CD4-positive, alpha-beta T cell treated with Interleukin-21 for 1 hour (primary cell): ENCODE results near the gene FGF14.
"Not testable (repeated sequence)": the region's sequence is repeated elsewhere in the genome, so short reads cannot be mapped to it uniquely, and the experiment has no call there.

ENCODE experiments used
- DNase-seq: peaks from one replicate; pipeline ENCODE4 v3.0.0-alpha.2; 2020

FGF14 gene

DNA sequence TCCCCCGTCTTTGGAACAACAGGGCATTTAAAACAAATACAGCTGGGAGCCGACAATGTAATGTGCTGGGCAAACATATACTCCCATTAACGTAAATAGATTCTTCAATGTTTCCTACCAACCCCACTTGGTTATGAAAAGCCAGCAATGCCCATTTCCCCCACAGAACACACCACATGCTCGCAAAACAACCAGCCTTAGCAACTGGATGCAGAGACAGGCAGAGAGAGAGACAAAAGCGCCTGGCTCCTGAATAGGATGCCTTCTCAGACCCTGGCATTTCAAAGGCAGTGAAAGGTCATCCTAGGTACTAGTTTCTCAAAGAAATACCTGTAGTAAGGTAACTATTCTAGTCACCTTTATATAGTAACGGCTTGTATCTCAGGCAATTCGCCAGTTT, 486.5 kb downstream of the FGF14 start:
- DNase-seq = no peak

DNA sequence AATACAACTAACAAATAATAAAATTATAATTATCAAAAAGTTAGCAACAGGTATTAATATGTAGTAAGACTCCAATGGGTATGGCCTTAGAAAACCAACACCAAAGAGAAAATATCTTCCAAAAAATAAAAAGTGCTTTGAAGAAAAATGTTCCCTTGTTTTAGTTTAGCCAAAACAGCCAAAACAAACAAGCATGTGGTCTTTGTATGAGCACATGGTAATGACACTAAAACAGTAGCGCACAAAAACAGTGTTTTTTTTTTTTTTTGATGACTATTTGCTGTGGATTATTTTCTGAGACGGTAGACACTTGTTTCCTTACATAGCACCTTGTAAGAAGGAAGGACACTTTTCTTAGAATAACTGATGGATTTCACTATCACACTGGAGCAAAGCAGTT, 490.1 kb downstream of the FGF14 start:
- DNase-seq = no peak

- no peak for DNase-seq
These were observed 498.0 kb downstream of the FGF14 start for GRCh38 chr13:101903890-101904289.

DNA sequence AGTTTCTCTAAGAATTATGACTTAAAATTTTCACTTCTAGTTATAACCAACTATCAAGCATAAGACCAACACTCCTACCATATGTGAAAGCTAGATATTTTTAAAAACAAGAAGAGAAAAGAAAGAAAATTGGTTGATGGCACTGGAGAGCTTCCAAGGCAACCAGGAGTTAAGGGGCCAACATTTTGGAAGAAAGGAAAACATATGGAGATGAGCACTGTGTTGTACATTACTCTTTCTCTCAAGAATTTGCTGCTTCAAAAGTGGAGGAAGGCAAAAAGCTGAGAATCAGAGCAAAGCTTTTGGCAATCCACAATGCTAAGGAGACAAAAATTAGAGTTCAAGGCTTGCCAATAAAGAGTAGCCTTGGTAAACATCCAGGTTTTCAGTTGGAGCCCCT, 503.2 kb downstream of the FGF14 start:
- DNase-seq = no peak

DNA sequence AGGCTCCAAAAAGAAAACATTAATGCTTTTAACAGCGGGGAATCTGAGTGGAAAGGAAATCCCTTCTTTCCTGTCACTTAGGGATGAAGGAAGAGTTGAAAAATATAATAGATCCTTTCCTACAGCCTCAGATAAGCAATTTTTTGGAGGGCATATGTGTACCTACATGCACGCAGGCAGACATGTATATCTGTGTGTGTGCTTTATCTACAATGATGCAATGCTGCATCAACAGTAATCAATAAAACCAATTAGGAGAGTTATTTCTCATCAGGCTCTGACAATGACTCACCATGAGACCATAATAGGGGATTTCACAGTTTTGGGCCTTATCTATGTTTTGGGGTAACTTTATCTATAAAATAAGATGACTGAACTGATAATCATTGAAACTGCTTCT, 505.3 kb downstream of the FGF14 start:
- no peak for DNase-seq

GRCh38 chr13:101893021-101893420, 508.8 kb downstream of the FGF14 start:
- no peak for DNase-seq

DNA sequence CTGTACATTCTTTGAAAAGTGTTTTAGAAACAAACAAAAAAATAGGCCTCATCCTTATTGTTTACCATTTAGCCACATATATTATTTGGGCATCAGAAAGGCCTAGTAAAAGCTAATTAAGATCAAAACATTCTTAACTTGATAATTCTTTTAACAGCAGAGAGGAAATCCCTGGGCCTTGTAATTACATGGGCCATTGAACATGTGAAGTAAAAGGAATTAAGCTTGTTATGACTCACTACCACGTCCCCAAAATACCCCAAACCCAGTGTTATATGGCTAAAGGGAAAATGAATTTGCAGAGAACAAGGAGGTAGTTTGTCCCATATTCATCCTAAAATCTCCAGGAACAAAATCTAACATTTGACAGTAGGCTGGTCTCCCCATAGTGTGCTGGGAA, 509.6 kb downstream of the FGF14 start:
- DNase-seq = no peak

- DNase-seq = no peak
These were observed 520.3 kb downstream of the FGF14 start for GRCh38 chr13:101881593-101881992.

DNA sequence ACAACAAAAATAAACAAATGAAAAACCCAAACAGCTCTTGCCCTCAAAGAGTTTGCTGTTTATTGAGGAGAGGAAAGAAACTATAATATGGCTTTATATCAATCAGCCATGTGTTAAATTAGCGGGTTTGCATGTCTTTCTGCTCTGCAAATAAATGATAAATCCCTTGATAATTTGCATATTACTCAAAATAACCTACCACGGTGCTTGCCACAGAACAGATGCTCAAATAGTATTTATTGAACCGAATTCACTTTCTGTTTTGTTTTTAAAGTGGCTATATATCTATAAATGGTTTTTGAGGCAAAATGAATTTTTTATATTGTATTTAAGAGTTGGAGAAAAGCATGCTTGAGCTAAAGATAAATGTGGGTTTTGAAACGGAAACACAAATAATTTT, 521.3 kb downstream of the FGF14 start:
- no peak for DNase-seq

- no peak for DNase-seq
These were observed 524.9 kb downstream of the FGF14 start for GRCh38 chr13:101876951-101877350.

- no peak for DNase-seq
These were observed 526.0 kb downstream of the FGF14 start for GRCh38 chr13:101875717-101876393.

- DNase-seq = no peak
These were observed 526.8 kb downstream of the FGF14 start for GRCh38 chr13:101875091-101875490.

GRCh38 chr13:101869553-101869952, 532.3 kb downstream of the FGF14 start:
- no peak for DNase-seq

- no peak for DNase-seq
These were observed 533.0 kb downstream of the FGF14 start for GRCh38 chr13:101868585-101869469.

- no peak for DNase-seq
These were observed 534.8 kb downstream of the FGF14 start for GRCh38 chr13:101866889-101867581.

GRCh38 chr13:101858860-101859259, 543.0 kb downstream of the FGF14 start:
- DNase-seq = no peak

DNA sequence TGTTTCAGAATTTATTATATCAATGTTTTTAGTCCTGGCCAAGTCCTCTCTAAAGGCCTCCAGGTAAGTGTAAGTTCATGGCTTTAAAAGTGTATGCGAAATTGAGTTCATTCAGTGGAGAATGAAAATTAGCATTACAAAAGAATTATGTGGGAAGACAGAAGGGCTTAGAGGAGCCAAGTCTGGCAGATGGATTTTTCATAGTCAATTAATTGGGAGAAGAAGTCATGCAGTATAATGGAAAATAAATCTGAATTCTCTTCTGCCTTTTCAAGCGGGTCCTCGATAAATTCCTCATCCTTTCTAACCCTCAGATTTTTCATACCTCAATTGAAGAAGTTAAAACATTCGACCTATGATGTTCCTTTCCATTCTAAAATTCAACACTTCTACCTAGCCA, 555.1 kb downstream of the FGF14 start:
- DNase-seq = no peak

- DNase-seq = no peak
These were observed 555.6 kb downstream of the FGF14 start for GRCh38 chr13:101846249-101846648.

DNA sequence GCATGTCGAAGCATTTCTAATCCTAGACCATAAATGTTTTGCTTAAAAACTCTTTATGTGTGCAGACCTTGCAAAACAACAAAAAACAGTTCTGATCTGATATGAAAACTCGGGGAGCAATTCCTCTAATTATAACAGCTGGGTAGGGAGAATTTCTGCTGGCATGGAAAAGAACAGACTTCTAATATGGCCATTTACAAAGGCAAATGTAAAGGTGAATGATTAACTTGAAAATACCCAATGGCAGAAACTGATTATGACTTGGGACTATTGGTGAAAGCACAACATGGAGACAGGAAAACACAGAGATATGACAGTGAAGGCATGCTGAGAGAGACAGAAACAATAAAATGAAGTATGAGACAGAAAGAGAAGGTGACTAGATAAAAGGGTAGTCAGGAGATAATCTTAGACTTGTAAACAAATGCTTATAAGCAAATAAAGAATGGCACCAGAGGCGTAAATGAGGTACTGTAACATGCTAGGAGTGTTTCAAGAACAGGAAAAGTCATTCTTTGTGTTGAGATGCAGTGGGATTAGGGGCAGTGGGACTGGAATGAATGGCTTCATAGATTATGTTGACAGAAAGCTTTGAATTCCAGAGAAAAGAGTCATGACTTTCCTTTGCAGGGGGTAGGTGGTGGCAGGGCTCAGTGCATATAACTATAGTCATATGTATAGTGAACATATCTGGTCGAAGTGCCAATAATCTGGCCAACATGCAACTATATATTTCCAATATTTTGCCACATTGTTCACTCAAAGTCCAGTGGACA, 556.4 kb downstream of the FGF14 start:
- no peak for DNase-seq

DNA sequence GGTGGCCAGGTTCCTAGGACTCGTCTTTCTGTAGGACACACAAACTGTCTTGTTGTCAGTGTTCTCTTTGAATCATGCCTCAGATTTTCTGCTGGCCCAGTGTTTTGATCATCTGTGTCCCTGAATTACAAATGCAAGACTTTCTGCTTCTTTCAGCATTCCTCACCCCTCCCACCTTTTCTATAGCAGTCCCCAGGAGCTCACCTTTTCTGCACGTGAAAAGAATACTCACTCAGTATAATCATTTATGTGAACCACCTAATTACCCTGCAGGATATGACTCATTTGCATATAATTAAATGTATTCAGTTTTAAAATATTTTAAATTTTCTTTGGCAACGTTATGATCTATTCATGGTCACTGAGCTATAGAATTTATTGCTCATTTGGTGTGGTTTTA, 560.1 kb downstream of the FGF14 start:
- no peak for DNase-seq

DNA sequence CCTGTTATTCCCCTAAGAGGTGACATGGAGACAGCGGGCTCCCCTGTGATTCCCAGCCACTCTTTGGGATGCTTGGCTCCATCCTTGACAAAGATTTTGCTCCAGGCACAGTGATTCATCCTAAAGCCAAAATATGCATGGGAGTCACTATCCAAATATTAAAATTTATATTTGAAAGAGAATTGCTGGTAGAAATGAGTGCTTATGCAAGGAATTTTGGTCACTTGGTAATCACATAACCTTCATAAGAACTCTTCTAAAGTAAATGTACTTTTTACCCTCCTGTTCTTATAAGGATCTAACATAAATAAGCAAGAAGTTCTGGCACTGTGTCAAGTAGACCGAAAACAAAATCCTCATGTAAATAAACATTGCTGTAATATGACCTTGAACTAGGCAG, 563.5 kb downstream of the FGF14 start:
- no peak for DNase-seq

- not testable (repeated sequence) for DNase-seq
These were observed 564.1 kb downstream of the FGF14 start for GRCh38 chr13:101837778-101838177.

- DNase-seq = no peak
These were observed 564.6 kb downstream of the FGF14 start for GRCh38 chr13:101837288-101837687.
